Transverse colon (tissue), 4 donors: ENCODE results near the gene LIFR. TPM values are rescaled to one million over a fixed set of nuclear protein-coding genes. Genes with fewer than 3 reads are reported as not detected.

Experiments used
- DNase-seq: peaks from one replicate; pipeline ENCODE4 v3.0.0-alpha.2; 2019
- H3K27ac ChIP-seq, 4 donors: fragments of 200-600 bp; sonication (generic); 2 replicates each; pipeline ENCODE4 v1.5.1; 2016 to 2018; ENCODE audit warnings: inconsistent platforms in 4 of 4
- H3K27me3 ChIP-seq: fragments of 200-600 bp; sonication (generic); 2 replicates; pipeline ENCODE4 v1.5.1; 2017; ENCODE audit warnings: inconsistent platforms
- H3K36me3 ChIP-seq, 4 donors: fragments of 200-600 bp; sonication (generic); 2 replicates each; pipeline ENCODE4 v1.5.1; 2017 to 2019; ENCODE audit warnings: inconsistent platforms in 4 of 4
- H3K4me1 ChIP-seq, 4 donors: fragments of 200-600 bp; sonication (generic); 2 replicates each; pipeline ENCODE4 v1.5.1; 2017 to 2020; ENCODE audit warnings: inconsistent platforms in 4 of 4
- H3K4me3 ChIP-seq, 4 donors: fragments of 200-600 bp; sonication (generic); 1 replicate in 1 of 4; 2 replicates in 3 of 4; pipeline versions ENCODE4 v1.5.1 to v1.6.1; 2017 to 2019; ENCODE audit warnings: inconsistent platforms in 4 of 4
- H3K9me3 ChIP-seq, 2 donors: fragments of 200-600 bp; sonication (generic); 2 replicates each; pipeline ENCODE4 v1.5.1; 2017 to 2019; ENCODE audit warnings: inconsistent platforms in 2 of 2
- EP300 ChIP-seq: sonication (generic); formaldehyde crosslinking; IDR thresholded peaks from one replicate; pipeline ENCODE4 v1.6.1; 2017; ENCODE audit warnings: antibody characterized with exemption, low read depth
- POLR2A ChIP-seq: fragments of 450-650 bp; IDR thresholded peaks from one replicate; pipeline ENCODE4 v1.6.1; 2016; ENCODE audit warnings: antibody characterized with exemption, mild to moderate bottlenecking, moderate library complexity
- POLR2AphosphoS5 ChIP-seq, 3 donors: sonication (generic); formaldehyde crosslinking; IDR thresholded peaks; one replicate each; pipeline ENCODE4 v1.6.1; 2016; ENCODE audit warnings: antibody characterized with exemption in 3 of 3
- WGBS, 2 donors: methylation state at CpG; one replicate each; pipeline ENCODE4 v1.1.5; 2018; ENCODE audit warnings: low coverage in 1 of 2; 5-methylcytosine and 5-hydroxymethylcytosine counted together
- in situ Hi-C, 4 donors: fragments of 200-750 bp; cut with MboI; loops; one replicate each; pipeline versions ENCODE4 v1.15.0 to v1.15.1; 2017; ENCODE audit warnings: low sequenced_read_pairs in 3 of 4, low pct_ligation_motif_present in 1 of 4, low pct_unique_long_range_greater_than_20kb in 1 of 4
- intact Hi-C: fragments of 100-400 bp; cut with DNase I; formaldehyde crosslinking; loops from one replicate; pipeline ENCODE4 v1.15.1; 2023; ENCODE audit warnings: low total_unique reads
- total RNA-seq, 4 donors: library from RNA; depleted of rRNA; stranded (reverse); fragments of >200 nt; gene quantifications; one replicate each; pipeline ENCODE4 v1.1.0, GENCODE V29; 2016
- TF ChIP-seq, protein P1 (sequence below), 5 experiments: fragments of 200-600 bp in 3 of 5; fragments of 450-650 bp in 2 of 5; sonication (generic) in 3 of 5; IDR thresholded peaks; 1 replicate in 2 of 5; 2 replicates in 3 of 5; pipeline ENCODE4 v1.5.1; 2016 to 2017; ENCODE audit warnings: antibody characterized with exemption in 5 of 5, inconsistent platforms in 3 of 5, mild to moderate bottlenecking in 2 of 5, moderate library complexity in 1 of 5

Gene LIFR
- total RNA-seq, 4 donors from 2014 or later = 4.9 to 28.1 (median 12.8) TPM

DNA sequence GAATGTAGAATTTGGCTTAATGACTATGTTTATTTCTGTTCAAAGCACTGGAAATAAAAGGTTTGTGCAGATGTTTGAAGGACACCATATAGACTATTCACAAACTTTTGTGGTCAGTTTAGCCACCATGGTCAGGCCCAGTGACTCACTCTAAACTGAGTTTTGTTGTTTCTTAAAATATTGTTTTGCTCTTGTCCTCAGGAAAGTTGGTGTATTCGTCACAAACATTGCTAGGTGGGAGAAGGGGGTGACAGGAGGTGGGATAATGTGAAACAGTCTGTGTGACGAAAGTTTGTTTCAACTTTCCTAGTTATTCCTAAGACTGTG lies 35.0 kb upstream of the LIFR start:
- H3K4me1 ChIP-seq = no peaks in the 10 kb centered on the region
- no peaks in the 10 kb centered on the region for H3K9me3 ChIP-seq
- H3K27ac ChIP-seq = no peak overlapping the region
- WGBS, 2 donors = 64 to 74% methylated on average over 2 of the region's 2 CpGs
- no peak overlapping the region for H3K4me3 ChIP-seq
- TF ChIP-seq, protein P1, sequence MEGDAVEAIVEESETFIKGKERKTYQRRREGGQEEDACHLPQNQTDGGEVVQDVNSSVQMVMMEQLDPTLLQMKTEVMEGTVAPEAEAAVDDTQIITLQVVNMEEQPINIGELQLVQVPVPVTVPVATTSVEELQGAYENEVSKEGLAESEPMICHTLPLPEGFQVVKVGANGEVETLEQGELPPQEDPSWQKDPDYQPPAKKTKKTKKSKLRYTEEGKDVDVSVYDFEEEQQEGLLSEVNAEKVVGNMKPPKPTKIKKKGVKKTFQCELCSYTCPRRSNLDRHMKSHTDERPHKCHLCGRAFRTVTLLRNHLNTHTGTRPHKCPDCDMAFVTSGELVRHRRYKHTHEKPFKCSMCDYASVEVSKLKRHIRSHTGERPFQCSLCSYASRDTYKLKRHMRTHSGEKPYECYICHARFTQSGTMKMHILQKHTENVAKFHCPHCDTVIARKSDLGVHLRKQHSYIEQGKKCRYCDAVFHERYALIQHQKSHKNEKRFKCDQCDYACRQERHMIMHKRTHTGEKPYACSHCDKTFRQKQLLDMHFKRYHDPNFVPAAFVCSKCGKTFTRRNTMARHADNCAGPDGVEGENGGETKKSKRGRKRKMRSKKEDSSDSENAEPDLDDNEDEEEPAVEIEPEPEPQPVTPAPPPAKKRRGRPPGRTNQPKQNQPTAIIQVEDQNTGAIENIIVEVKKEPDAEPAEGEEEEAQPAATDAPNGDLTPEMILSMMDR (IDR thresholded peaks at IDR 0.05) = no peak
- TF ChIP-seq POLR2A (no peak), POLR2AphosphoS5 (IDR thresholded peaks at IDR 0.05) (no peak), EP300 (no peak)
- in situ Hi-C loops (no loop called here), intact Hi-C loops (no loop called here)
- H3K27me3 ChIP-seq = no peaks in the 10 kb centered on the region
- DNase-seq = no peak
- H3K36me3 ChIP-seq = no peaks in the 10 kb centered on the region

DNA sequence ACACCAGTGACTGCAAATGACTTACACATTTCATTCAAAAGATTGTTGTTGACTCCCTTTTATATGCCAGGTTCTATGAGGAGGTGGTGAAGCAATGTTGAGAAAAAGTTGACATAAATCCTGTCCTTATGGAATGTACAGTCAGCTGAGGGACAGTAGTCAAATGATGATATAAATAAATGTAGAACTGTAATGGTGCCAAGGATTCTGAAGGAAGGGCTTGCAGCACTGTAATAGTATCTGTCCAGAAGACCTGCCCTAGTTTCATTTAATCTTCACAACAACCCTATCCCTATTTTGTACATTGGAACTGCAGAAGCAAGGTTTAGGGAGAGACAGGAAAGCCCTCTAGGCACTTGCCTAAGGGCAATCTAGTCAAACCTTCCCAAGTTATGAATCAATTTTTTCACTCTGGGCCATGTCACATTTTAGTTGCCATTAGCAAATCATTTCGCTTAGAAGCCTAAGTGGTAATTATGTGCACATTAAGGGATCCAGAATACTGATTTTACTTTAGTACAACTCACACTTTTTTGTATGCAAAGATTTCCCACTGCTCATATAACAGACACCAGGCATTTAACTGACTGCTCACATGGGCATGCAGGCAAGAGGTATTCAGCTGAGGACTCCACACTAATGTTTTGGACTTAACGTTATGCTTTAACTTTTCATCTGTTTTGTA lies 34.5 kb upstream of the LIFR start:
- Histone ChIP-seq H3K36me3 (no peaks in the 10 kb centered on the region), H3K27ac (no peak overlapping the region), H3K27me3 (no peaks in the 10 kb centered on the region), H3K9me3 (no peaks in the 10 kb centered on the region), H3K4me1 (no peaks in the 10 kb centered on the region), H3K4me3 (no peak overlapping the region)
- in situ Hi-C loops = no loop called here
- DNase-seq = no peak
- intact Hi-C loops = no loop called here
- 38 to 79% methylated on average over 1 to 2 of the region's 2 CpGs for WGBS, 2 donors
- TF ChIP-seq EP300 (no peak), POLR2AphosphoS5 (IDR thresholded peaks at IDR 0.05) (no peak), POLR2A (no peak)
- TF ChIP-seq, protein P1 (IDR thresholded peaks at IDR 0.05) = no peak

DNA sequence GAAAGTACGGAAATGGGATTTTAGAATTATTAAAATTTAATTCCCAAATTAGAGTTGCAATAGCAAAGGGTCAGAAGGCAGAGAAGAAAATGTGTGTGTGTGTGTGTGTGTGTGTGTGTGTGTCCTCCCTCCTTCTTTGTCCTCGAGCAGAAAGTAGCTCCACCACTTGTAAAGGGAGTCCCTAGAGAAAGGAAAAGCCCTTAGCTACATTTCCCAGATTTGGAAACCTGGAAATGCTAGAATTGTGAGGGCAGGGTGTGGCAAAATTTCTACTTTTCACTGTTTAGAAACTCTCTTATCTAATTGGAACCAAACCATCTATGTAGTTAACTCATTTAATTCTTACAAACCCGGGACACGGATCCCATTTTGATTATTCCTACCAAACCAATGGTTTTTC lies 33.2 kb upstream of the LIFR start:
- TF ChIP-seq POLR2AphosphoS5 (IDR thresholded peaks at IDR 0.05) (no peak), EP300 (no peak)
- no peaks in the 10 kb centered on the region for H3K27me3 ChIP-seq
- H3K4me3 ChIP-seq = no peak overlapping the region
- no peaks in the 10 kb centered on the region for H3K9me3 ChIP-seq
- intact Hi-C loops = no loop called here
- H3K36me3 ChIP-seq = no peaks in the 10 kb centered on the region
- in situ Hi-C loops = no loop called here
- H3K4me1 ChIP-seq = no peaks in the 10 kb centered on the region
- 62 to 83% methylated on average over 3 to 4 of the region's 4 CpGs for WGBS, 2 donors
- no peak overlapping the region for H3K27ac ChIP-seq
- no peak for DNase-seq

DNA sequence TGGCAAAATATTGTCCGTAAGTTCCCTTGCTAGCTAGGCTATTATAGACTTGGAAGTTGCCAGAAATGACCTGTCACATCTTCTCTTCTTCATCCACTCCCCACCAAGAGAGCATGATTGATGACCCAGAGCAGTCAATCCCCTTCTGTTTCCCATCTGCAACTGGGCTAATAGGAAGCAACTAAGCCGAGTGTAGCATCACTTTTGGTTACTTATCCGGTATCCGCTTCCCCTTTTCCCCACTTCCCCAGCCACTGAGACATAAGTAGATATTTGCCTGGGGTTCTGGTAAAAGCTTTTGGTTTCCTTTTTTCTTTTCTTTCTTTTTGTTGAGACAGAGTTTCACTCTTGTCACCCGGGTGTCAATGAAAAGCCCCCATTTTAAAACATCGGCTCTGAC lies 29.4 kb upstream of the LIFR start:
- Histone ChIP-seq H3K27ac (no peak overlapping the region), H3K9me3 (no peaks in the 10 kb centered on the region), H3K27me3 (no peaks in the 10 kb centered on the region), H3K36me3 (no peaks in the 10 kb centered on the region), H3K4me3 (no peak overlapping the region), H3K4me1 (no peaks in the 10 kb centered on the region)
- 75 to 79% methylated on average over 6 of the region's 6 CpGs for WGBS, 2 donors
- intact Hi-C loops = no loop called here
- in situ Hi-C loops = no loop called here
- no peak for DNase-seq
- no peak for TF ChIP-seq EP300
- no peak for TF ChIP-seq POLR2A
- no peak for TF ChIP-seq POLR2AphosphoS5 (IDR thresholded peaks at IDR 0.05)
- TF ChIP-seq, protein P1 (IDR thresholded peaks at IDR 0.05) = no peak

DNA sequence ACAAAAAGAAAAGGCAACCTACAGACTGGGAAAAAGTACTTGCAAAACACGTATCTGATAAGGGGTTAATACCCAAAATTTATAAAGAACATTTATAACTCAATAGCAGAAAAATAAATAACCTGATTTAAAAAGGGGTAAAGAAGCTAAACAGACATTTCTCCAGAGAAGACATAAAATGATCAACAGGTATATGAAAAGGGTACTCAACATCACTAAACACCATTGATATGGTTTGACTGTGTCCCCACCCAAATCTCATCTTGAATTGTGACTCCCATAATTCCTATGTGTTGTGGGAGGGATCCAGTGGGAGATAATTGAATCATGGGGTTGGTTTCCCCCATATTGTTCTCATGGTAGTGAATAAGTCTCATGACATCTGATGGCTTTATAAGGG lies 27.1 kb upstream of the LIFR start:
- Histone ChIP-seq H3K9me3 (no peaks in the 10 kb centered on the region), H3K27me3 (no peaks in the 10 kb centered on the region), H3K36me3 (no peaks in the 10 kb centered on the region), H3K4me1 (no peaks in the 10 kb centered on the region), H3K27ac (no peak overlapping the region), H3K4me3 (no peak overlapping the region)
- in situ Hi-C loops (no loop called here), intact Hi-C loops (no loop called here)
- TF ChIP-seq EP300 (no peak), POLR2A (no peak)
- 72% methylated on average over 1 of the region's 1 CpG; no CpG with 5 or more reads in 1 of the 2 donors for WGBS, 2 donors
- DNase-seq = no peak
